Left forelimb (tissue), 1 donor: ENCODE measurements around the gene KLHL9.
"Not testable (repeated sequence)": the region's sequence is repeated elsewhere in the genome, so short reads cannot be mapped to it uniquely, and the experiment has no call there.

ENCODE experiments used
- DNase-seq: peaks from one replicate; pipeline ENCODE4 v3.0.0-alpha.2; 2018; ENCODE audit warnings: low spot score

KLHL9 gene, protein sequence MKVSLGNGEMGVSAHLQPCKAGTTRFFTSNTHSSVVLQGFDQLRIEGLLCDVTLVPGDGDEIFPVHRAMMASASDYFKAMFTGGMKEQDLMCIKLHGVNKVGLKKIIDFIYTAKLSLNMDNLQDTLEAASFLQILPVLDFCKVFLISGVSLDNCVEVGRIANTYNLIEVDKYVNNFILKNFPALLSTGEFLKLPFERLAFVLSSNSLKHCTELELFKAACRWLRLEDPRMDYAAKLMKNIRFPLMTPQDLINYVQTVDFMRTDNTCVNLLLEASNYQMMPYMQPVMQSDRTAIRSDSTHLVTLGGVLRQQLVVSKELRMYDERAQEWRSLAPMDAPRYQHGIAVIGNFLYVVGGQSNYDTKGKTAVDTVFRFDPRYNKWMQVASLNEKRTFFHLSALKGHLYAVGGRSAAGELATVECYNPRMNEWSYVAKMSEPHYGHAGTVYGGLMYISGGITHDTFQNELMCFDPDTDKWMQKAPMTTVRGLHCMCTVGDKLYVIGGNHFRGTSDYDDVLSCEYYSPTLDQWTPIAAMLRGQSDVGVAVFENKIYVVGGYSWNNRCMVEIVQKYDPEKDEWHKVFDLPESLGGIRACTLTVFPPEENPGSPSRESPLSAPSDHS

DNA sequence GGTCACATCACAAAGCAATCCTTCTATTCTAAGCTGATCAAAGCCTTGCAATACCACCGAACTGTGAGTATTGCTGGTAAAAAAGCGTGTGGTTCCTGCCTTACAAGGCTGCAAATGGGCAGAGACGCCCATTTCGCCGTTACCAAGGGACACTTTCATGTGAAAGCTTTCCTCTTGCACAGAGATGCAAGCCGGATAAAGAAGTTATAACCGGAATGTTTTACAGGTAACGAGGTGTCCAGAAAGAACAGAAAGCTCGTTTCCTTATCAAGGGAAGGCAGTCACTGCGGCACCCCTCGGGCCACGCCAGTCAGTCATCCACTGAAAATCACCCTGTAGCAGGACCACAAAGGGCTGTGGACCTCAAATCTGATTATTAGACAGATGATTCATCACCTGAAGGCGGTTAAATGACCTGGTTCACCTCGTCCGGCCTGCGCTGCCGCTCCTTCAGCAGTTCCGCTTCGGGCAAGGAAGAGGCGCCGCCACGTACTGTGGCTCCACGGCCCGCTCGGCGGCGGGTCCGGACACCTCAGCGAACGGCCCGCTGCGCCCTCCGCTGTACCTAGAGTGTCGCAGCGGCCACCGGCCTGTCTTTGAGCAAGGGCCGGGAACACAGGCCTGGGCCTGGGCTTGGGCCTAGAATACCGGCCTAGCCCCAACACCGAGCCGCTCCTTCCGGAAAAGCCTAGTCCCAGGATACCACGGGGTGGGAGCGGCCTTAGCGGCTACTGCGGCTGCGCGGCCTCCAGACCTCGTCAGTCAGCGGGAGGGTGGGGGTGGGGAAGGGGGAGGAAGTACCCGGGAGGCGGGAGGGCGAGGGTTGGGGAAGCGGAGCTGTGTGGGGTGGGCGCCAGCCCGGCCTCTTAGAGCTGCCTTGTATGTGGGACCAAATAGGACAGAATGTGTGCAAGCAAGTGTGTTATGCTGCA lies at the start of gene KLHL9:
Gene KLHL9 (minus strand): TSS at position 704 of the 932 bp plus-strand sequence. CDS start 545 bp downstream, at position 159.
- peak; percentile 96 for DNase-seq

DNA sequence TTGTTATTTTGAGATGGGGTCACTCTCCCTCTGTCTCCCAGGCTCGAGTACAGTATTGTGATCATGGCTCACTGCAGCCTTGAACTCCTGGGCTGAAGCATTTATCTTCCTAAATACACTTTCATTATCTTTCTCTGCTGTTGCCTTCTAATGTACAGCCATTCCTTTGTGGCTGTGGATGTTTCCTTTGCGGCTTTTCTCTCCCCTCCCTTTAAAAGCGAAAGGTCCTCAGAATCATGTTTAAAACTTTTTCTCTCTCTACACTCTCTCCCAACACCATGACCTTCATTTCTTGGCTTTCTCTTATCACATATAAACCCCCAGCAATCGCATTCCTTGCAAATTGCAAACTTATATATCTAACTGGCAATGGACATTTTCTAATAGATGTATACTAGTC lies 48.4 kb upstream of the KLHL9 start:
- DNase-seq, result no peak

DNA sequence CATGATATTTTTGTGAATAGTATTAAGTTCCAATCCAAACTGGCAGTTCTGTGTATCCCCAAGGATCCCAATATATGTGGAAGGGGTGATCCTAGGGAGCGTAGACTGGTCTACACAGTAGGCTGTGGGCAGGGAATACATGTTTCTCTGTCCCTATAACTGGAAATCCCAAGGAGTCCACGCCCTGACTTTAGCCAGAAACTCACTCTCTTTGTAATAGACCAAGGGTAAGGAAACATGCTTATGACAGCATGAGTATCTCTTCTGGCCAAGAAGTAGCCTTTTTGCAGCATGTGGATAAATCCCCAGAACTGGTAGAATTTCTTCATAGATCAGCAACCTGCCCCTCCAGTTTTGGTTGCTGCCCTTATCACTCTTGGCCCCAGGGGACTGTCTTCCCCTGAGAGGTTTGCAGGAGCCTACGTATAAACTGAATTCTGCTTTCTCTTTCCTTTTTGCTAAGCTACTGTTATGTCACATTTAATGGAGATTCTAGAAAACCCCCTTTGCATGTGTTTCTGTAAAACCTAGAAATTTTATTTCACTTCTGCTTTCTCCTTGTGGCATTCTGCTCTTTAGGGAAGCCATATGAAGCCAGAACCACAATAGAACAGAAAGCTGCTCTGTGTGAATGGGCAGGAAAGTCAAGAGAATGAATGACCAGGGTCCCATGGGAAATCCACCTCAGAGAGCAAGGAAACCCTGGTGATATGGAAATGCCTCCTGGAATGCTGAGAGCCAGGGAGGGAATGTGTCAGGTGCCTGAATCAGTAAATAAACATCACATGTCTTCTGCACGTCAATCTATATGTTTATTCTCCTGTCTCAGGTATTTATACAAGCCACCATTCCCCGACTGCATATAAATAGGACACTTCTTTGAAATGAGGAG lies 46.5 kb upstream of the KLHL9 start:
- no peak for DNase-seq

DNA sequence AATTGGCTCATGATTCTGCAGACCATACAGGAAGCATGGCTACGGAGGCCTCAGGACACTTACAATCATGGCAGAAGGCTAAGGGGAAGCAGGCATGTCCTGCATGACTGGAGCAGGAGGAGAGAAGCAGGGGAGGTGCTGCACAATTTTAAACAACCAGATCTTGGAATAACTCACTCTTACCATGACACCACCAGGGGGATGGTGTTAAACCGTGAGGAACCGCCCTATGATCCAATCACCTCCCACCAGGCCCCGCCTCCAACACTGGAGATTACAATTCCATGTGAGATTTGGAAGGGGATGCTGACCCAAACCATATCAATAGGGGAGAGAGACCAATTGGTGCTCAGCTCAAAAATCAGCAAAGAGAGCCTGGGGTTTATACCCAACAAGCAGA lies 36.3 kb upstream of the KLHL9 start:
- DNase-seq, result not testable (repeated sequence)

DNA sequence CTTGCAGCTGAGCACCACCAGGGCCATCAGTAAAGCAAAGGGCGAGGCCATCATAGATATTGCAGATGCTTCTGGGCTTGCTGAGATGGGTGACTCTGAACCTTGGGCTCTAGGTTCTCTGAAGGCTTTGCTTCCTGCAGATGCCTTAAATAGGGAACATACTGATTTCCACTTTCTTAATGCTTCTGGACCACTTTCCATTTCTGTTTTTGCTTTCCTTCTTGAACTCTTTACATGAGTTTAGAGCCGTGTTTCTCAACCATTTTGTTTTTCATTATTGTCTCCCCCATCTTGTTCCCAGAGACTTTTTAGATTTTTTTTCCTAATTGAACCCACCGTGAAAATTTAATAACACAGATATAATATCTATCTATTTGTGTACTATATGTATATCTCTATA lies 32.8 kb upstream of the KLHL9 start, which contains the start of gene IFNA13:
Gene IFNA13 (minus strand): TSS at position 101 of the 400 bp plus-strand sequence. CDS start 47 bp downstream, at position 54.
- no peak for DNase-seq

DNA sequence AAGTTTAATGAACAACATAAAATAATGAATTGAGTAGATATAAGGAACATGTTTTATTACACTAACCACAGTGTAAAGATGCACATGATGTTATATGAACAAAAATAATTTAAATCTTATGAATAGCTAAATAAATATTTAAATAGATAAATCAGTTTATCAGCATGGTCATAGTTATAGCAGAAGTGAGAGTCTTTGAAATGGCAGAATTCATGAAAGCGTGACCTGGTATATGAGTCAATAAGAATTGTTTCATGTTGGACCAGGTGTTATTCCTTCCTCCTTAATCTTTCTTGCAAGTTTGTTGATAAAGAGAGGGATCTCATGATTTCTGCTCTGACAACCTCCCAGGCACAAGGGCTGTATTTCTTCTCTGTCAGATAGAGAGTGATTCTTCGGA lies 32.0 kb upstream of the KLHL9 start:
- DNase-seq, result not testable (repeated sequence)

DNA sequence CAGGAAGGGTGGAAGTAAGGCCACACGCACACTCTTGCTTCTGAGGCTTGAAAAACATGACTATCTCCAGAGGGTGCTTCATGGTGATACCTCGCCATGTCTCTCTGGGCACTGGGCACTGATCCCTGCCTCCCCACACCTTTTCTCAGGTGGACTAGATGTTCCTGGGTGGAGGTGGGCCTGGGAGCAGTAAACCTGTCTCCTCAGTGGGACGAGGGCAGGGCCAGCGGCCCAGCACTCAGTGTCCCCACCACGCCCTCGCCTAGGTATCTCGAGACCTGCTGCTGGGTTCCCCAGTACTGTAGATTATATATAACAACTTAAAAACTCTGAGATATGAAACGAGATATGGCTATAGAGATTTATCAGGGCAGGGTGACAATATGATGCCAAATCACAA lies 27.1 kb upstream of the KLHL9 start:
- no peak for DNase-seq

DNA sequence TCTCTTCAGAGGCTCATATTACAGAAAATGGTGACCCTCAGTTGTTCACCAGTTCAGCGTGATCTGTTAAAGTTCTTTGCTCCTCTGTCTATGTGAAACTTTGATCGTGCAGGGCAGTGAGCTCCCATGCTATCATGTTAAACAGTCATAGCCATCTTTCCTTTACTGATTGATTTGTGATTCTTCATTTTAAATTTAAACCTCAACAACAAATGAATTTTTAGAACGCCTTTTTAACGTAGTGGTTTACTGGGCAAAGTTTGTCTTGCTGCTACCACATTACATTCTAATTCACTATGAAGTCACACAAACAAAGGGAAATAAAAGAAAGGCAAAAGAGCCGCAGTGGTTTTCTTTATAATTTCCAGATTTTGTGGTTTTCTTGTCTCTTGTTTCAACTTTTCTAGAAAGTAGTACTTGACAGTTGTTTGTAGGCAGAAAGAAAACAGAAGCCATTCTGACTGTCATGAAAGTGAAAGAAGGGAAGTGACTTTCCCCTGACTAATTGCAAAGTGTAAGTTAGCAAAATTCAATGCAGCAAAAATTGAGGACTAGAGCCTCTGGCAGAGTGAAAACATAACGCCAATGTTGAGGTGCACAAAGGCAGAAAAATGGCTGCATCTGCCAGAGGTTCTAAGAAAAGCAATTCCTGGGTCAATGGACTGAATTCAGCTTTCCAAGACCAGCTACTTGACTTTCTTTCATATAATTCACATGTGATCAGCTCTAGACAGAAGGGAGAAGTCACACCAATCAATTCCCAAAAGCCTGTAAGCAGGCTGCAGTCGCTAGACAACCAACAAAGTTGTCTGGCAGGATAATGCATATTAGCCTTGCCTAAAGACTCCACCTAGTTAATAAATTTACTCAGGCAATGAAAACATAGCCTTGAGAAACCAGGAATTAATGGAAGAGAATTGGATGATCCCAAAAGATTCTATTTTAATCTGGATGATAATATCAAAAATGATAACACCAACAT lies 22.6 kb upstream of the KLHL9 start:
- no peak for DNase-seq

DNA sequence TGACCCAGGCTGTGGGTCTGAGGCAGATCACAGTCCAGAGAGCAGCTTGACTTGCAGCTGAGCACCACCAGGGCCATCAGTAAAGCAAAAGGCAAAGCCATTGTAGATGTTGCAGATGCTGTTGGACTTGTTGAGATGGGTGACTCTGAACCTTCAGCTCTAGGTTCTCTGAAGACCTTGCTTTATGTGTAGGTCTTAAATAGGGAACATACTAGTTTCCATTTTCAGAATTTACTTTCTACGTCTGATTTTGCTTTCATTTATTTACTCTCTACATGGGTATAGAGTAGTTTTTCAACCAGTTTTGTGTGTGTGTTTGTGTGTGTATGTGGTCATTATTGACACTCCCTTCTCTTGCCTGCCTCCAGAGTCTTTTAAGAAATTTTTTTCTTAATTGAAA lies 15.6 kb upstream of the KLHL9 start, which contains the start of gene IFNA6:
Gene IFNA6 (minus strand): TSS at position 101 of the 400 bp plus-strand sequence. CDS start 0 bp downstream, at position 101.
- DNase-seq, result no peak

DNA sequence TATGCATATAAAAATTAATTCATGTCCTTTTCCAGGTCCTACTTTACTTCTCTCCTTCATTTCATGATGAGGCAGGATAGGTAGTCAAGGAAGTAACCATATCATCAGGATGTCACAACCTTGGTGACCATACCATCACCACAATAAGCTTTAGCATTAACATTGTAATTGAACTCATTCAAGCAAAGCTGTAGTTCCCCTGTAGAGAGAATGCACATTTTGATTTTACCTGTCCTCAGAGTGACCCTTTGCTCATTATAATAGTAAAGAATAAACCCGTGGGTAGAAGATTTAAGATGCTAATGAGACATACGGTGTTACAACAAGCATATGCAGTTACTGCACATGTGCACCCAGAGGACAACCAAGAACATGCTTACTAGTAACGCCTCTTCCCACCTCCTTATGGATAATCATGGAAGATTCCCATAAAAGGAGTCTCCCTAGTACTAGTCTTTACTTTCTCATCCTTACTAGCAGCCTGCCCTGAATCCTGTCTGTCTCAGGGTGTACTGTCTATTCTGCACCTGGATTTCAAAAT lies 13.3 kb upstream of the KLHL9 start:
- no peak for DNase-seq

DNA sequence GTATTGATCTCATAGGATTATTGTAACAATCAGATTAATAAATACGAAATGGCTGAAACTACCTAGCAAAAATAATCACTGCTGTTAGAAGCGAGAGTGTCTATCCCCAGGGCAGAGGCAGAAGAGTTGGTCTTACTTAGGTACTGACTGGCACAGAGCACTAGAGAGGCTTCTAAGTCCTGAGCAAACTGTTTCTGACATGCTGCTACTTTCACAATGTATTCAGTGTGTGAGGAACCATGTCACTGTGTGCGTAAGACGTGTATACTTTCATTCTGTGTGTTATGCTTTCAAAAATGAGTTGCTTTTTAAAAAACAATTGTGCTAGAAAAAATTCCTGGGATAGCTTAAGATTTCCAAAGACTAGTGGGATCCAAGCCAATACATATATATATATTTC lies 5.5 kb upstream of the KLHL9 start:
- no peak for DNase-seq

DNA sequence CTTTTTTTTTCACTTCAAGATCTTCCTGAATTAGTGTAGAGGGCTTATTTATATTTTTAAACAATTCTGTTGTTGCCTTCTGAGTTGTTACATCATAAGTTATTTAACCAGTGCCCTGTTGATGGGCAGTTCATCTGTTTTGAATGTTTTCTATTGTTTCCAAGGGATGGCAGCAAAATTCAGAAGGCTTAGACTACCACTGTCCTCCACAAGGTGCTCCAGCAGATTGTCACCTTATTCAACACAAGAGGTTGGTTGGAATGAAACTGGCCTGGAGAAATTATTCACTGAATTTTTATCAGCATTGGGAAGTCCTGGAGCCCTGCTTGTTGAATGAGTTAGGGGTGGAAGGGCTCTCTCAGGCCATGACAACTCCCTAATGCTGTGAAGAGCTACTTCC lies 1.3 kb upstream of the KLHL9 start:
- DNase-seq, result no peak

DNA sequence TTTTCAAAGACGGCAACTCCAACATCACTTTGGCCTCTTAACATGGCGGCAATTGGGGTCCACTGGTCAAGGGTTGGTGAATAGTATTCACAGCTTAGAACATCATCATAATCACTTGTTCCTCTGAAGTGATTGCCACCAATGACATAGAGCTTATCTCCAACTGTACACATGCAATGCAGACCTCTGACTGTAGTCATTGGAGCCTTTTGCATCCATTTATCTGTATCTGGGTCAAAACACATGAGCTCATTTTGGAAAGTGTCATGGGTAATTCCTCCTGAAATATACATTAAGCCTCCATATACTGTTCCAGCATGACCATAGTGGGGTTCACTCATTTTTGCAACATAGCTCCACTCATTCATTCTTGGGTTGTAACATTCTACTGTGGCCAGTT lies 2.0 kb downstream of the KLHL9 start:
- DNase-seq, result no peak

DNA sequence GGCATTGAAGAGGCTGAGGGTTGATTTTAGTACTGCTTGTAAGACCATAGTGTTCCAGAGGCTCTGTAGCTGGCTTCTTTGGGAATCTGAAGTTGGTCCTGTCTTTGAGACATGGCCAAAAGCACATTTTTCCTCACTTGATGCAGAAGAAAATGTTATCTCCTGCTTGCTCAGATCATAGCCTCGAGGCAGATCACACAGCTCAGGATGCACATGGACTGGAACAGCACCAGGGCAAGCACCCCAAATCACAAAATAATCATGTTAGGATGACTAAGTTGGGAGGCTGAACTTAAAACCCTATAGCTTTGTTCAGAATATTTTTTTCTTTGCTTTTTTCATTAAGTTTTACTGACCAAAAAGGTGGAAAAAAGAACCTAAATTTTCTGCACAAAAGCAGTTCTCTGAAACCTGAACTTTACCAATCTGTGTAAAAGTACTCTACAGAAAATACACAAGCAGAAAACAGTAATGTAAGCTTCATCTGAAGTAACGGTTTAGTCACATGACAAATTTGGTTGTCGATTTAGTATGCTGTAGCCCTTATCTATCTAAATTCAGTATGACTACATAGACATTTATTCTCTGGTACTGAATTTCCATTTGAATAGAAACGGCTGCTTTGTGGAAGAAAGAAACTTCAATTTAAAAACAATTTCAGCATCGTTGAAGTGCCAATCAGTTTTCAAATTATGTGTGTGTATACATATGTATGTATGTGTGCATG lies 3.4 kb downstream of the KLHL9 start:
- no peak for DNase-seq

DNA sequence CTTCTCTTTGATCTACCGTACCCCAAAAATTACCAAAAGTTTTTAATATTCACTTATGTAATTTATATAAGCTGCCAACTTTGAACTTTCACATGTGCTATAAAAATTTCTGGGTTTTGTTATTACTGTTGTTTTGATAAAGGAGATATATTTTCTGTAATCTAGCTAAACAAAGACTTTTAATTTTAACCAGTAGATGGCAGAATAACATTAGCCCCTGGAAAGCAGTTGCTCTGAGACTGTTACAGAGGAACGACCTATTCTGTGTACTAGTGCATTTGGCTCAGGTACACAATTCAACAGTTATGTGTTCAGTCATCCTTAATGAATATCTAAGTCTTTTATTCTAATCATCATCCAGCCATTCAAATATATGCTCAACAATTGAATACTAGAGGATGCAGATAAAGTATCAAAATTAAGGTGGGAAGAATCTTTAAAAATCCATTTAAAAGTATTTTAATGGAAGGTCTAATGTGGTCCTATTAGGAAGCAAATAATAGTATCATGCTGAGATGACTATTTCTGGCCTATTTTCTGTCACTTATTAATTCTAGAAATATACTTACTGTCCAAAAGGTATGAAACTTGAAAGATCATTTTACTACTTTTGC lies 8.6 kb downstream of the KLHL9 start:
- no peak for DNase-seq

DNA sequence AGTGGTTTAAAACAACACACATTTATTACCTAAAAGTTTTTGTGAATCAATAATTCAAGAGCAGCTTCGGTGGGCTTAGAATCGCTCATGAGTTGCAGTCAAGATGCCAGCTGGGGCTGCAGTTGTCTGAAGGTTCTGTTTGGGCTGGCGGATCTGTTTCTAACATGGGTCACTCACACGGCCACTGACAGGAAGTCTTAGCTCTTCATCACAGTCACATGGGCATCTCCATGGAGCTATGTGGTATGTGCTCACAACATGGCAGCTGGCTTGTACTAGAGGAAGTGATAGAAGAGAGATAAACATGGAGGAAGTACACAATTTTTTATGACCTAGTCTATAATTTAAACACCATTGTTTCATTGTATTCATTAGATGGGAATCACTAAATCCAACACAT lies 11.2 kb downstream of the KLHL9 start:
- no peak for DNase-seq

DNA sequence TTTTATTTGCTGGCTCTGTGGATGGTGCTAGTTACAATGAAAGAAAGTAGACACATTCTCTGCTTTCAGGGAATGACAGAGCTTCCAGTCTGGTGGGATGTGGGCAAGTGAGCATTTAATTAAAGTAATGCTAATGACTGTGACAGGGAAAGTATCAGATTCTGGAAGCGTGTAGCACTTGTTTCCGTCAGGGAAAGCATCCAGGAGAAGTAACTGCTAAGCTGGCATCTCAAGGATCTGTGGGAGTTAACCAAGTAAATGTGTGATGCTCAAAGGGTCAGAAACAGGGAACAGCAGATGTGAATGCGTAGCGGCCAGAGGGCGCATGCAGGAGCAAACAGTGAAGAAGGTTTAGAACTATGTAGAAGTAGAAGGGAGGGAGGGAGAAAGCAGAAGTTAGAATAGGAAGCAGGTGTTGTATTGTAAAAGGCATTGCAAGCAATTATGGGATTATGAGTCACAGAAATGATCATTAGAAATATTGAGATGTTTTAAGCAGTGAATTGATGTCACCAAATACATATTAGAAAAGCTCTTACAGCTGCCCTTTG lies 12.2 kb downstream of the KLHL9 start:
- DNase-seq, result no peak

DNA sequence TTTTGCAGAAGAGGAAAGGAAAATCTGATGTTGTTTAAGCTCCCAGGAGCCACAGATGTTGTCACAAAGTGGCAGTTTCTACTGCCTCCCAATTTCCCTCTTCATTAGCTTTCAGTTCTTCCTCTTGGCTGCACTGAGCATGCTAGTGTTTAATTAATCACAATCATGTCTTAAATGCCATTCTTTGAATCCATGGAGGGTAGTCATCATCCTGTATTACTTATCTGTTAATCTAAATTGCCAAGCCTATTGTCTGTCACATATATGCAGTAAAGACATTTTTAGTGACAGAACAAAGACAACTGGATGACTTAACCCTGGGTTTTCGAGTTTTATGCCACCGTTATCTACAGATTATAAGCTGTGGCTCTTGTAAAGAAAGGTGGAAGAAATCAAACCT lies 14.7 kb downstream of the KLHL9 start:
- DNase-seq, result no peak
